ENCODE measurements around the gene F10. TPM values are rescaled to one million over a fixed set of nuclear protein-coding genes. Genes with fewer than 3 reads are reported as not detected.

Gene F10
- total RNA-seq, 2 experiments from 2014 or later, result not detected

- H3K9me2 ChIP-seq (ENCODE audit: insufficient read depth, low read length), result no peaks in the 10 kb centered on the region
- H3K4me1 ChIP-seq (ENCODE audit: insufficient read depth, low read length, poor library complexity, severe bottlenecking), result no peaks in the 10 kb centered on the region
- H3K79me2 ChIP-seq (ENCODE audit: insufficient read depth, low read depth, low read length), result no peaks in the 10 kb centered on the region
- CTCF ChIA-PET (ENCODE audit: unreplicated experiment), result no interaction called here
- POLR2A ChIA-PET, result no interaction called here
- no peak overlapping the region for H3K4me3 ChIP-seq (ENCODE audit: low read depth, low read length, poor library complexity, severe bottlenecking)
- H4K20me1 ChIP-seq (ENCODE audit: insufficient read depth, low read length), result no peaks in the 10 kb centered on the region
- H3K36me3 ChIP-seq (ENCODE audit: insufficient read depth, low read length), result no peaks in the 10 kb centered on the region
- H3K4me2 ChIP-seq (ENCODE audit: low read length), result no peak overlapping the region
- no TSS peak for BruUV-seq (replicated peaks)
- no peaks in the 10 kb centered on the region for H3K9me3 ChIP-seq (ENCODE audit: low read length)
- H2AFZ ChIP-seq (ENCODE audit: low read length), result no peak overlapping the region
- TF ChIP-seq EZH2phosphoT487 (IDR thresholded peaks at IDR 0.05; ENCODE audit: borderline replicate concordance, low read depth, low read length) (no peak), CTCF (conservative IDR thresholded peaks at IDR 0.05; ENCODE audit: low read length) (no peak)
- DNase-seq (ENCODE audit: low spot score), result no peak
- intact Hi-C loops (cut with micrococcal nuclease; ENCODE audit: unreplicated experiment), result no loop called here
- no peak overlapping the region for H3K27ac ChIP-seq (ENCODE audit: low read depth, low read length, poor library complexity, severe bottlenecking)
Observed at GRCh38 chr13:113129921-113130750, 7.5 kb downstream of the F10 start.

GRCh38 chr13:113135281-113135760, 12.7 kb downstream of the F10 start:
- Histone ChIP-seq H3K9me3 (ENCODE audit: low read length) (no peaks in the 10 kb centered on the region), H3K9me2 (ENCODE audit: insufficient read depth, low read length) (no peaks in the 10 kb centered on the region), H3K4me3 (ENCODE audit: low read depth, low read length, poor library complexity, severe bottlenecking) (no peak overlapping the region), H3K36me3 (ENCODE audit: insufficient read depth, low read length) (no peaks in the 10 kb centered on the region), H3K79me2 (ENCODE audit: insufficient read depth, low read depth, low read length) (no peaks in the 10 kb centered on the region), H3K27ac (ENCODE audit: low read depth, low read length, poor library complexity, severe bottlenecking) (no peak overlapping the region), H2AFZ (ENCODE audit: low read length) (no peak overlapping the region), H3K4me1 (ENCODE audit: insufficient read depth, low read length, poor library complexity, severe bottlenecking) (no peaks in the 10 kb centered on the region), H3K4me2 (ENCODE audit: low read length) (no peak overlapping the region), H4K20me1 (ENCODE audit: insufficient read depth, low read length) (no peaks in the 10 kb centered on the region)
- ChIA-PET CTCF (ENCODE audit: unreplicated experiment) (no interaction called here), POLR2A (no interaction called here)
- no peak for DNase-seq (ENCODE audit: low spot score)
- TF ChIP-seq CTCF (conservative IDR thresholded peaks at IDR 0.05; ENCODE audit: low read length) (no peak), EZH2phosphoT487 (IDR thresholded peaks at IDR 0.05; ENCODE audit: borderline replicate concordance, low read depth, low read length) (no peak)
- BruUV-seq (replicated peaks), result no TSS peak
- intact Hi-C loops (cut with micrococcal nuclease; ENCODE audit: unreplicated experiment), result no loop called here

- no peaks in the 10 kb centered on the region for H3K36me3 ChIP-seq (ENCODE audit: insufficient read depth, low read length)
- H3K4me1 ChIP-seq (ENCODE audit: insufficient read depth, low read length, poor library complexity, severe bottlenecking), result no peaks in the 10 kb centered on the region
- H3K79me2 ChIP-seq (ENCODE audit: insufficient read depth, low read depth, low read length), result no peaks in the 10 kb centered on the region
- DNase-seq (ENCODE audit: low spot score), result no peak
- no TSS peak for BruUV-seq (replicated peaks)
- CTCF ChIA-PET (ENCODE audit: unreplicated experiment), result no interaction called here
- no peak overlapping the region for H3K4me3 ChIP-seq (ENCODE audit: low read depth, low read length, poor library complexity, severe bottlenecking)
- H3K27ac ChIP-seq (ENCODE audit: low read depth, low read length, poor library complexity, severe bottlenecking), result no peak overlapping the region
- no peak overlapping the region for H2AFZ ChIP-seq (ENCODE audit: low read length)
- H3K9me3 ChIP-seq (ENCODE audit: low read length), result no peaks in the 10 kb centered on the region
- no peaks in the 10 kb centered on the region for H3K9me2 ChIP-seq (ENCODE audit: insufficient read depth, low read length)
- intact Hi-C loops (cut with micrococcal nuclease; ENCODE audit: unreplicated experiment), result no loop called here
- no peaks in the 10 kb centered on the region for H4K20me1 ChIP-seq (ENCODE audit: insufficient read depth, low read length)
- H3K4me2 ChIP-seq (ENCODE audit: low read length), result no peak overlapping the region
- POLR2A ChIA-PET, result no interaction called here
- no peak for TF ChIP-seq EZH2phosphoT487 (IDR thresholded peaks at IDR 0.05; ENCODE audit: borderline replicate concordance, low read depth, low read length)
- TF ChIP-seq CTCF (conservative IDR thresholded peaks at IDR 0.05; ENCODE audit: low read length), result no peak
Observed at GRCh38 chr13:113137691-113138298, 15.2 kb downstream of the F10 start.

All from OCI-LY7 (cell line).